Measurements from ENCODE around the gene ZSWIM9.
"Not testable (repeated sequence)": the region's sequence is repeated elsewhere in the genome, so short reads cannot be mapped to it uniquely, and the experiment has no call there.

Gene ZSWIM9

DNA sequence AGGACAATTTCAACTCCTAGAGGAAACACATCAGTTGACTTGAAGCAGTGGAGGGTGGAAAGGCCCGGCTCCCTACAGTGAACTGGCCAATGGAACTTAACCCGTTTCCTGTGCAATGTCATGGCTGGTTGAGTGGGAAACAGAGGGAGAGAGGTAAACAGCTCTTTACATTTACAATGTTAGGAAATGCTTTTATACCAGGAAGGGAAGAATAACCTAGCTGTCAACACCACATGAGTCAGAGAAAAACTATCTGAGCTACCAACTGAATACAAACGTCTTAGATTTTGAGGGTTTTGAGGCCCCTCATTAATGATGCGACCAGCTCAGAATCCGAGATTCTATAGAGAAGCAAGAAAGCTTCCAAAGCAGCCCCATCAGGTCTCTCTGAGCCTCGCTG lies 48.5 kb downstream of the ZSWIM9 start:
- peak; percentile 36 for DNase-seq (ENCODE audit: low spot score)

DNA sequence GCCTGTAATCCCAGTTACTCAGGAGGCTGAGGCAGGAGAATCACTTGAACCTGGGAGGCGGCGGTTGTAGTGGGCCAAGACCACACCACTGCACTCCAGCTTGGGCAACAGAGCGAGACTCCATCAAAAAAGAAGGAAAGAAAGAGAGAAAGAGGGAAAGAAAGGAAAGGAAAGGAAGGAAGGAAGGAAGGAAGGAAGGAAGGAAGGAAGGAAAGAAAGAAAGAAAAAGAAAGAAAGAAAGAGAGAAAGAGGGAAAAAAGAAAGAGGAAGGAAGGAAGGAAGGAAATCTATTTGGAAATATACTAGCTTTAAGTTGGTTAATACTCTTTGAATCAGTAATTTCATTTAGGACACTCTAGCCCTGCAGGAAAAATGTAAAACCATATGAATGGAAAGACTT lies 50.3 kb downstream of the ZSWIM9 start:
- DNase-seq (ENCODE audit: low spot score), result not testable (repeated sequence)

DNA sequence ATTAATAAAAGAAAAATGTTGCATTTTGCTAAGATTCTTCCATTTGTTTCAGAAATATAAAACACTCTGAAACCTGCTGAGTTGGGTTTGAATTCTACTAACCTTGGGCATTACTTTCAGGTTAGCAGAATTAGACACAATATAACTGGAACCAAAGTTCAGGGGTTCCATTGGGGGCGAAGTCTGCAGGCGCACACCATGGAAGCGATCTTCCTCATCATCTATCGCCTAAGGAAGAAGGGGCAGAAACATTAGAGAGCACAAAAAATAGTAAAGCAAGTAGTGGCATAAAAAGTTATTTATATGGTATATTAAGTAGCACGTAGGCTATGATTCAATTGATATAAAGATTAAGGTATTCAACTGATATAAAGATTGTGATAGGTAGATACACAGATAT lies 51.1 kb downstream of the ZSWIM9 start:
- no peak for DNase-seq (ENCODE audit: low spot score)

DNA sequence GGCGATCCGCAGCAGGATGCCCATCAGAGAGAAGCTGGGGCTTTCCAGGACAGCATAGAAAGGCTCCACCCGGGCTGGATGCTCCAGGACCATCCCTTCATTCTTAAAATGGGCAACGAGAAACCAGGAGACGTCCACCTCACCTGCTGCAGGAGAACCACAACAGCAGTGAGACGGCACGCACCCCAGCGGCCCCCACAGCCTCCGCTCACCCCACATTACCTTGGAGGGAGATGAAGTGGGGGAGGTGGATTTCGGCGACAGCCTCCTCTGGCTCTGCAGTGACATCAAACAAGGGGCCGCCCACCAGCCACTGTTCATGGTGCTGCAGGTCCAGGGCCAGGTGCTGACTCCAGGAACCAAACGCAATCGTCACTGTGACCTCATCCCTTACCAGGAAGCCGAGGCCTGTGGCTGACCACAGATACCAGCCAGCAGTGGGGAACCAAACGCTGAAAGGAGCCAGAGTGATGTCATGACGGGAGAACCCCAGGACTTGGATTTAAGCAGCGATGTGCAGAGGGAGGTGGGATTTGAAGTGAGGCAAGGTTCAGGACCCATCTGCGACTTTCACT lies 60.2 kb downstream of the ZSWIM9 start:
- DNase-seq (ENCODE audit: low spot score), result no peak

DNA sequence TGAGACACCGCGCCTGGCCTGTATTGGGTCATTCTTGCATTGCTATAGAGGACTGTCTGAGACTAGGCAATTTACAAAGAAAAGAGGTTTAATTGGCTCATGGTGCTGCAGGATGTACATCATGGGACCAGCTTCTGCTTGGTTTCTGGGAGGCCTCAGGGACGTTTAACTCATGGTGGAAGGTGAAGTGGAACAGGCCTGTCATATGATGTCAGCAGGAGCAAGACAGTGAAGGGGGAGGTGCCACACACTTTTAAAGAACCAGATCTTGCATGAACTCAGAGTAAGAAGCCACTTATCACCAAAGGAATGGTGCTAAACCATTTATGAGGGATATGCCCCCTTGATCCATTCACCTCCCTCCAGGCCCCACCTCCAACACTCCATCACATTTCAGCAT lies 66.6 kb downstream of the ZSWIM9 start:
- DNase-seq (ENCODE audit: low spot score), result no peak

DNA sequence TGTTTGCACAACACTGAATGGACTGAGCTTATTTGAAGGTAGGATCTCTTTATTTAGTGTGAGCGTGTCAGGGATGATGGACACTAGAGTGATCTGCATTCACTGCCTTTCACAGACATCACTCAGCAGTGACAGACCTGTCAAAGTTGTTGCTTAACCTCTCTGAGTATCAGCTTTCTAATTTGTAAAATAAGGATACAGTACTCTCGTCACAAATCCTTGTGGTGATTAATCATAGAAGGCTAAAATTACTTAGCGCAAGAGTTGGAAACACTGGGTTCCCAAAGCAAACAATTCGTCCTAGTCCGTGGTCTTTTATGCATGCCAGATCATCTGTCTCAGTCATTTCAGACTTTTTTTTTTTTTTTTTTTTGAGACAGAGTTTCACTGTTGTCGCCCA lies 68.6 kb downstream of the ZSWIM9 start:
- no peak for DNase-seq (ENCODE audit: low spot score)

DNA sequence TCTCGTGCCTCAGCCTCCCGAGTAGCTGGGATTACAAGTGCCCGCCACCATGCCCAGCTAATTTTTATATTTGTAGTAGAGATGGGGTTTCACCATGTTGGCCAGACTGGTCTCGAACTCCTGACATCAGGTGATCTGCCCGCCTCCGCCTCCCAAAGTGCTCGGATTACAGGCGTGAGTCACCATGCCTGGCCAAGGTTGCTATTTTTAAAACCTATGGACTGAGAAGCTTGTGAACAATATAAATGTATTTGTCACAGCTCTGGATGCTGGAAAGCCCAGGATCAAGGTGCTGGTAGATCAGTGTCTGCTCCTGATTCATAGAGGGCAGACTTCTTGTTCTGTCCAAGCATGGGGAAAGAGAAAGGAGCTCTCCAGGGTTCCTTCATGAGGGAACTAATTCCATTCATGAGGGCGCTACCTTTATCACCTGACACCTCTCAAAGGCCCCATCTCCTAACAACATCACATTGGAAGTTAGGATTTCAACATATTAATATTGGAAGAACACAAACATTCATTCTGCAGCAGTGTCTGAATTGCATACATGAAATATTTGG lies 69.2 kb downstream of the ZSWIM9 start:
- peak; percentile 36 for DNase-seq (ENCODE audit: low spot score)

DNA sequence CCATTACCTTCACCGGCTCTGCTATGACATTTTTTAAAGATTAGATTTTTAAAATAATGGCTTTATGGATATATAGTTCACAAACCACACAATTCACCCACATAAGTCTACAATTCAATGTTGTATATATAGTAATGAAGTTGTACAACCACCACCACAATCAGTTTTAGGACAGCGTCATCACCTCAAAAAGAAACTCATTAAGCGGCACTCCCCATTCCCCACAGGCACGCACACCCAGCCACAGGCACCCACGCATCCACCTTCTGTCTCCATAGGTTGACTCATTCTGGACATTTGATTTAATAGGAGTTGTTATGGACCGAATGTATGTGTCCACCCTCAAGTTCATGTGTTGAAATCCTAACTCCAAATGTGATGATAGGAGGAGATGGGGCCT lies 71.3 kb downstream of the ZSWIM9 start:
- DNase-seq (ENCODE audit: low spot score), result not testable (repeated sequence)

DNA sequence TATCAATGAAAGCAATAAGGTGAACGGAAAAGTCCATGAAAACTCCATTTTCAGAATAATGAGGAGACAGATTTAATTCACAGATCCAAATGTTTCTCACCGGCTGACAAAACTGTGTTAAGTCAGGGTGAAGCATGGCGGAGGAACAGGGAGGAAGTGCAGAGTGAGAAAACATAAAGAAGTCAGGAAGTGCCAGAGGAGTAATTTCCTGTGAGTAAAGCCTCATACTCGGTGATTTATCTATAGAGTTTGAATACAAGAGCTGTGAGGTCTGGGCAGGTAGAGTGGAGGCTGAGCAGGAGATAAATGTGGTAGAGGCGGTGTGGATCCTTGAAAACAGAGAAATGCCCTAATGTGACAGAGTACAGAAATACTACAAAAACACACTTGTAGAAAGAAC lies 73.8 kb downstream of the ZSWIM9 start:
- no peak for DNase-seq (ENCODE audit: low spot score)

DNA sequence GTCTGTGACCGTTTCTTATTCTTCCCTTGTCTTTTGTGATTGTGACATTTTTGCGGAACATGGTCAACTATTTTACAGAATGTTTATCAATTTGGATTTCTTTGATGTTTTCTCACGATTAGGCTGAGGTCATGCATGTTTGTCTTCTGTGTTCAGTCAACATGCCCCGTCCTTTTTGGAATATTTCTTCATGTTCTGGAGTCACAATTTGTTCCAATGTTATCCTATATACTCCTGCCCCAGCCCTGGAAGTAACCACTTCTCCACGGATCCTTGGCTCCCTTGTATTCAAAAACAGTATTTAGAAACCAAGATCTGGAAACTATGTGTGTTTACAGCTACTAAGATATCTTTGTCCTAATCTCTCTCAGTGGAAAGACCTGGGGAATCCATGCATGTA lies 75.6 kb downstream of the ZSWIM9 start:
- no peak for DNase-seq (ENCODE audit: low spot score)

DNA sequence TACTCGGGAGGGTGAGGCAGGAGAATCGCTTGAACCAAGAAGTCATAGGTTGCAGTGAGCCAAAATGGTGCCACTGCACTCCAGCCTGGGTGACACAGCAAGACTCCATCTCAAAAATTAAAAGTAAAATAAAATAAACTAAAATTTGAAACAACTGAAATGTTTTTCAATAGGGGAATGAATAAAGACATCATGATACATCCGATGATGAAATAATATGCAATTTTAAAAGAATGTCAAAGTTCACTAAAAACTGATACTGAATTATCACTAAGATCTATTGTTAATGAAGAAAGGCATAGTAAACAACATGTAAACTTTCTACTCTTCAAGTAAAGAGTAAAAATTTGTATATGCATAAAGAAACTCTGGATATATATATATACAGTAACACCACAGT lies 76.7 kb downstream of the ZSWIM9 start:
- no peak for DNase-seq (ENCODE audit: low spot score)
